ENCODE data around the gene MAB21L3.

DNA sequence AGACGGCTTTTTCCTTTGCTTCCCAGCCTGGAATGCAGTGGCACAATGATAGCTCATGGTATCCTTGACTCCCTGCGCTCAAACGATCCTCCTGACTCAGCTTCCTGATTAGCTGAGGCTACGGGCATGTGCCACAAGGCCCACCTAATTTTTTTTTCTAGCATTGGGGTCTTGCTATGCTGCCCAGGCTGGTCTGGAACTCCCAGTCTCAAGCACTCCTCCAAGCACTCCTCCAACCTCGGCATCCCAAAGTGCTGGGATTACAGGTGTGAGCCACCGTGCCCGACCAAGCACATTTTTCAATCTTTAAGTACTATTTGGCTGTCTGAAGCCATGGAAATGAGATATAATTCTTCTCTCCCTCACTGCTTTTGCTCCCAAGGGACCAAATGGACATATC lies 58.7 kb downstream of the MAB21L3 start:
- TF ChIP-seq, protein P1, sequence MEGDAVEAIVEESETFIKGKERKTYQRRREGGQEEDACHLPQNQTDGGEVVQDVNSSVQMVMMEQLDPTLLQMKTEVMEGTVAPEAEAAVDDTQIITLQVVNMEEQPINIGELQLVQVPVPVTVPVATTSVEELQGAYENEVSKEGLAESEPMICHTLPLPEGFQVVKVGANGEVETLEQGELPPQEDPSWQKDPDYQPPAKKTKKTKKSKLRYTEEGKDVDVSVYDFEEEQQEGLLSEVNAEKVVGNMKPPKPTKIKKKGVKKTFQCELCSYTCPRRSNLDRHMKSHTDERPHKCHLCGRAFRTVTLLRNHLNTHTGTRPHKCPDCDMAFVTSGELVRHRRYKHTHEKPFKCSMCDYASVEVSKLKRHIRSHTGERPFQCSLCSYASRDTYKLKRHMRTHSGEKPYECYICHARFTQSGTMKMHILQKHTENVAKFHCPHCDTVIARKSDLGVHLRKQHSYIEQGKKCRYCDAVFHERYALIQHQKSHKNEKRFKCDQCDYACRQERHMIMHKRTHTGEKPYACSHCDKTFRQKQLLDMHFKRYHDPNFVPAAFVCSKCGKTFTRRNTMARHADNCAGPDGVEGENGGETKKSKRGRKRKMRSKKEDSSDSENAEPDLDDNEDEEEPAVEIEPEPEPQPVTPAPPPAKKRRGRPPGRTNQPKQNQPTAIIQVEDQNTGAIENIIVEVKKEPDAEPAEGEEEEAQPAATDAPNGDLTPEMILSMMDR (IDR thresholded peaks at IDR 0.05; ENCODE audit: insufficient read depth, low read length, poor library complexity, severe bottlenecking): no peak
- no peak for TF ChIP-seq EZH2phosphoT487 (conservative IDR thresholded peaks at IDR 0.05; ENCODE audit: low read length)

Data from SU-DHL-6 (cell line).